Endothelial cell of umbilical vein (primary cell): ENCODE measurements around the gene ZNFX1. TPM values are rescaled to one million over a fixed set of nuclear protein-coding genes. Genes with fewer than 3 reads are reported as not detected.

ENCODE experiments used
- BruUV-seq: library from RNA; stranded (reverse); fragments of 400-500 nt; replicated peaks from 2 replicates; lab custom pipeline; 2021; lab: Mats Ljungman, UMichigan
- CTCF ChIA-PET: fragments of 300-600, 350-600 bp; sonication (Branson Sonifier 250); formaldehyde crosslinking; loops from one replicate; lab custom pipeline; 2021; ENCODE audit warnings: antibody characterized with exemption, inconsistent platforms; lab: Charles Lee
- POLR2A ChIA-PET: fragments of 300-600, 350-600 bp; sonication (Branson Sonifier 250); formaldehyde crosslinking; loops from one replicate; lab custom pipeline; 2021; ENCODE audit warnings: antibody characterized with exemption, inconsistent platforms; lab: Charles Lee
- DNase-seq: peaks from one replicate; pipeline ENCODE4 v3.0.0-alpha.2; 2011; ENCODE audit warnings: low read depth, low spot score
- FAIRE-seq: peaks from 2 replicates; lab custom pipeline; 2011; peaks lifted over from hg19 to GRCh38; lab: Jason Lieb, UNC
- H2AFZ ChIP-seq: 2 replicates; pipeline ENCODE4 v1.6.0; 2012; ENCODE audit warnings: low read depth, low read length, control low read depth, inconsistent platforms
- H3K27ac ChIP-seq: 2 replicates; pipeline ENCODE4 v1.5.1; 2011; ENCODE audit warnings: low read depth, mild to moderate bottlenecking, control low read depth, low read length, moderate library complexity; ENCODE audit not compliant: insufficient read depth
- H3K27me3 ChIP-seq, 2 experiments: 2 replicates each; pipeline versions ENCODE4 v1.6.0 to v1.6.1; 2011; ENCODE audit warnings: low read length in 2 of 2, mixed read lengths in 1 of 2; ENCODE audit not compliant: control insufficient read depth in 2 of 2, insufficient read depth in 2 of 2
- H3K36me3 ChIP-seq, 2 experiments: 2 replicates in 1 of 2; 3 replicates in 1 of 2; pipeline ENCODE4 v1.5.1; 2011; ENCODE audit warnings: low read length in 2 of 2, mild to moderate bottlenecking in 1 of 2, moderate library complexity in 1 of 2; ENCODE audit not compliant: control insufficient read depth in 2 of 2, insufficient read depth in 2 of 2; ENCODE audit errors: extremely low read depth in 1 of 2
- H3K4me1 ChIP-seq: 3 replicates; pipeline ENCODE4 v1.5.1; 2011; ENCODE audit warnings: mild to moderate bottlenecking, low read length; ENCODE audit not compliant: control insufficient read depth, insufficient read depth; ENCODE audit errors: extremely low read depth
- H3K4me2 ChIP-seq: 2 replicates; pipeline ENCODE4 v1.6.1; 2011; ENCODE audit warnings: low read length, control low read depth, mixed read lengths; ENCODE audit not compliant: insufficient read depth
- H3K4me3 ChIP-seq, 3 experiments: fragments of 200-600 bp in 1 of 3; sonication (generic), shearing (Covaris generic) in 1 of 3; replicated peaks in 1 of 3; 2 replicates each; pipeline ENCODE4 v1.5.1; 2011 to 2016; ENCODE audit warnings: control low read depth in 3 of 3, low read length in 3 of 3, mild to moderate bottlenecking in 2 of 3, inconsistent platforms in 1 of 3, low read depth in 1 of 3, moderate library complexity in 1 of 3; ENCODE audit not compliant: insufficient read depth in 1 of 3
- H3K79me2 ChIP-seq: 2 replicates; pipeline ENCODE4 v1.6.0; 2012; ENCODE audit warnings: low read length, inconsistent platforms; ENCODE audit not compliant: control insufficient read depth, insufficient read depth
- H3K9ac ChIP-seq: replicated peaks from 2 replicates; pipeline ENCODE3; 2011; ENCODE audit warnings: low read length, control low read depth; ENCODE audit not compliant: insufficient read depth; ENCODE audit errors: extremely low read depth
- H3K9me1 ChIP-seq: replicated peaks from 3 replicates; pipeline ENCODE4 v1.6.0; 2011; ENCODE audit warnings: mild to moderate bottlenecking, low read length; ENCODE audit not compliant: control insufficient read depth, insufficient read depth; ENCODE audit errors: extremely low read depth
- H3K9me3 ChIP-seq: replicated peaks from 2 replicates; pipeline ENCODE4 v1.5.1; 2012; ENCODE audit warnings: low read length, inconsistent platforms; ENCODE audit not compliant: control insufficient read depth, insufficient read depth
- H4K20me1 ChIP-seq: replicated peaks from 2 replicates; pipeline ENCODE3; 2011; ENCODE audit warnings: mild to moderate bottlenecking, low read length; ENCODE audit not compliant: control insufficient read depth, insufficient read depth; ENCODE audit errors: extremely low read depth
- EZH2 ChIP-seq: IDR thresholded peaks from 2 replicates; pipeline ENCODE4 v1.6.1; 2012; ENCODE audit warnings: borderline replicate concordance, low read depth, mild to moderate bottlenecking, moderate library complexity, low read length, inconsistent platforms; ENCODE audit not compliant: severe bottlenecking
- FOS ChIP-seq: IDR thresholded peaks from 2 replicates; pipeline ENCODE4 v1.6.1; 2011; ENCODE audit warnings: mild to moderate bottlenecking, low read length, moderate library complexity, borderline replicate concordance; ENCODE audit not compliant: insufficient read depth
- JUN ChIP-seq: IDR thresholded peaks from 2 replicates; pipeline ENCODE4 v1.6.1; 2011; ENCODE audit warnings: borderline replicate concordance, low read depth; ENCODE audit not compliant: insufficient read length, insufficient read depth
- MYC ChIP-seq: IDR thresholded peaks from one replicate; pipeline ENCODE4 v1.6.1; 2011; ENCODE audit warnings: mild to moderate bottlenecking, low read depth, low read length
- POLR2AphosphoS5 ChIP-seq: IDR thresholded peaks from 2 replicates; pipeline ENCODE4 v1.6.1; 2012; ENCODE audit warnings: low read depth, mild to moderate bottlenecking, control low read depth, low read length, moderate library complexity; ENCODE audit not compliant: insufficient read depth
- dilution Hi-C: fragments of 300-500 bp; cut with MboI; formaldehyde crosslinking; loops from one replicate; pipeline ENCODE4 v1.15.0; 2019; ENCODE audit warnings: low sequenced_read_pairs; ENCODE audit not compliant: extremely low pct_ligation_motif_present
- intact Hi-C: fragments of 100-400 bp; cut with micrococcal nuclease; formaldehyde crosslinking; loops from one replicate; pipeline ENCODE4 v1.10.0; 2022
- polyA plus RNA-seq, 4 experiments: library from polyadenylated mRNA; depleted of rRNA in 3 of 4; stranded (reverse) in 3 of 4; unstranded in 1 of 4; fragments of >200 nt; gene quantifications; 2 replicates each; pipeline versions ENCODE4 v1.2.1 to v1.2.3, GENCODE V29; 2011 to 2012; ENCODE audit warnings: missing spikeins in 1 of 4
- total RNA-seq: library from RNA; stranded (reverse); gene quantifications from 2 replicates; pipeline ENCODE4 v1.2.3, GENCODE V29; 2021
- TF ChIP-seq, protein P1 (sequence below): IDR thresholded peaks from 2 replicates; pipeline ENCODE4 v1.6.1; 2011; ENCODE audit not compliant: insufficient read depth, insufficient read length
- TF ChIP-seq, protein P2 (sequence below), 2 donors: IDR thresholded peaks; 1 replicate in 1 of 2; 2 replicates in 1 of 2; pipeline ENCODE4 v1.5.1; 2011; ENCODE audit warnings: low read length in 2 of 2, mild to moderate bottlenecking in 2 of 2, moderate library complexity in 2 of 2, control low read depth in 1 of 2, inconsistent platforms in 1 of 2, low read depth in 1 of 2; ENCODE audit not compliant: insufficient read depth in 1 of 2; ENCODE audit errors: extremely low read depth in 1 of 2

ZNFX1 gene
- total and polyA plus RNA-seq, 2 donors (not counting 3 experiments of a cell fraction or from before 2014, with no cell fraction given): 8.3 to 27.9 TPM

DNA sequence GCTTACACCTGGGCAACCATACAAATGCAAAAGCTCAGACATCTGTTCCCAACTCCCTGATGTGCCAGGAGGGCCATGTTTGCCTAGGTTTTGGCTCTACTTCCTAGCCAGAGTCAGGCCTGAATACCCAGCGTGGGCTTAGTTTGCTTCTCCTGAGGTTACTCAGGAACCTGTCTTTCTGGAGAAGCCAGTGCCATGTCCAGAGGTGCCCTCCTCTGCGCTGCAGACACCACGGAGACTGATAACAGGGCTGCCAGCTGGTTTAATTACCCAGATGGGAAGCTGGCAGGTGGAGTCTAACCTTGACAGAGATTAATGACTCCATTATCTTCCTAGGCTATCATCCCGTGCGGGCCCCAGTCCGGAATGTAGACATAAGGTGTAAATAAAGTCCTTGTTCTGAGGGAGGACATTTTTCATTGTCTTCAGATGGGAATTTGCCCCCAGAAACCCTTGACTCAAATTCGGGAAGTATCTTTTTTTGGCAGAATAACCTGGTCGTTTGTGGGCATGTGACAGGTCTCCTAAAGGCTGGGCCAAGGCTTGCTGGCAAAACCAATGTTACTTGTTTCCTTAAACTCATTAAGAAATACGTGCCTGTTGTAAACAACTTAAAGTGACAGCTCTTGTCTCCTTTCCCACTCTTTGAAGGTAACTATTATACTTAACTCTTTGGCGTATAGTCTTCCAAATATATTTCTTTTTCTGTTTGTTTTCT, 29.2 kb upstream of the ZNFX1 start:
- no peaks in the 10 kb centered on the region for H4K20me1 ChIP-seq
- peaks cover 8% of the 10 kb centered on the region for H3K4me1 ChIP-seq
- no peak overlapping the region for H3K27ac ChIP-seq
- no peak overlapping the region for H3K4me3 ChIP-seq
- H3K27me3 ChIP-seq: peaks cover 0 to 4% of the 10 kb centered on the region in 2 experiments
- no peaks in the 10 kb centered on the region for H3K79me2 ChIP-seq
- CTCF ChIA-PET: interaction anchor here (0.7 kb wide), 1 partner anchor 14 kb away, joined by 3 read pairs; no protein-coding TSS in a partner anchor
- BruUV-seq: no TSS peak
- H2AFZ ChIP-seq: no peak overlapping the region
- no peak overlapping the region for H3K4me2 ChIP-seq
- DNase-seq: no peak
- no peaks in the 10 kb centered on the region for H3K9me3 ChIP-seq
- no peak for TF ChIP-seq FOS
- dilution Hi-C loops (no loop called here), intact Hi-C loops (no loop called here)
- no peaks in the 10 kb centered on the region for H3K36me3 ChIP-seq
- POLR2A ChIA-PET: no interaction called here
- no peaks in the 10 kb centered on the region for H3K9me1 ChIP-seq
- FAIRE-seq: no peak
- no peak overlapping the region for H3K9ac ChIP-seq

DNA sequence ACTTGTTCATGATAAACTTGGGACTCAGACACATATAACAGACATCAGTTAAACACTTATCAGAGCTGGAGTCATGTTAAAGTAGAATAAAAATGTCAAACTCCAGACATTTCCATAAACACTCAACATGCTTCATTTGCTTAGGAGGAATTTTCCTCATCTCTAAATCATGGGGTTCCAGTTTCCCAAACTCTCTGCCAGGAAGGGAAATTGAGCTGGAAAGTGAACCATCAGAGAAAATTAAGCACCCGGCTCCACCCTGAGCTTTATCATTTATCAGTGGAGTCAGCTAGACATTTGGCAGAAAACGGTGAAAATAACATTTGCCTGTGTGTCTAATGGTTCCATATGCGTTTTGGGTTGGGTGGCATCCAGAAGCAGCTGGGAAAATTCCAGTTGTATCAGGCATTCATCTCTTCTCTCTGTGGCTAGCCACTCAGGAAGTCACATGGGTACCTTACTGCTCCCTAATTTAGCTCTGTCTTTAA, 25.3 kb upstream of the ZNFX1 start:
- TF ChIP-seq EZH2: no peak
- no peak for TF ChIP-seq JUN
- TF ChIP-seq, protein P1, sequence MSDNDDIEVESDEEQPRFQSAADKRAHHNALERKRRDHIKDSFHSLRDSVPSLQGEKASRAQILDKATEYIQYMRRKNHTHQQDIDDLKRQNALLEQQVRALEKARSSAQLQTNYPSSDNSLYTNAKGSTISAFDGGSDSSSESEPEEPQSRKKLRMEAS: no peak
- no peak for TF ChIP-seq MYC
- TF ChIP-seq, protein P2, sequence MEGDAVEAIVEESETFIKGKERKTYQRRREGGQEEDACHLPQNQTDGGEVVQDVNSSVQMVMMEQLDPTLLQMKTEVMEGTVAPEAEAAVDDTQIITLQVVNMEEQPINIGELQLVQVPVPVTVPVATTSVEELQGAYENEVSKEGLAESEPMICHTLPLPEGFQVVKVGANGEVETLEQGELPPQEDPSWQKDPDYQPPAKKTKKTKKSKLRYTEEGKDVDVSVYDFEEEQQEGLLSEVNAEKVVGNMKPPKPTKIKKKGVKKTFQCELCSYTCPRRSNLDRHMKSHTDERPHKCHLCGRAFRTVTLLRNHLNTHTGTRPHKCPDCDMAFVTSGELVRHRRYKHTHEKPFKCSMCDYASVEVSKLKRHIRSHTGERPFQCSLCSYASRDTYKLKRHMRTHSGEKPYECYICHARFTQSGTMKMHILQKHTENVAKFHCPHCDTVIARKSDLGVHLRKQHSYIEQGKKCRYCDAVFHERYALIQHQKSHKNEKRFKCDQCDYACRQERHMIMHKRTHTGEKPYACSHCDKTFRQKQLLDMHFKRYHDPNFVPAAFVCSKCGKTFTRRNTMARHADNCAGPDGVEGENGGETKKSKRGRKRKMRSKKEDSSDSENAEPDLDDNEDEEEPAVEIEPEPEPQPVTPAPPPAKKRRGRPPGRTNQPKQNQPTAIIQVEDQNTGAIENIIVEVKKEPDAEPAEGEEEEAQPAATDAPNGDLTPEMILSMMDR (IDR thresholded peaks at IDR 0.05; ENCODE audit: extremely low read depth in 1 of 2, insufficient read depth in 1 of 2, low read depth in 1 of 2, low read length in 2 of 2): no peak
- no peak for TF ChIP-seq POLR2AphosphoS5
- H3K4me2 ChIP-seq: no peak overlapping the region
- CTCF ChIA-PET: interaction anchor here (0.8 to 1.6 kb wide), 8 partner anchors 8 to 170 kb away, joined by 3 to 9 read pairs (median 4); no protein-coding TSS in a partner anchor
- H3K27me3 ChIP-seq: peaks cover 0 to 4% of the 10 kb centered on the region in 2 experiments
- intact Hi-C loops: no loop called here
- no peak overlapping the region for H2AFZ ChIP-seq
- no peak for FAIRE-seq
- no peak overlapping the region for H3K27ac ChIP-seq
- no peak overlapping the region for H3K9ac ChIP-seq
- H3K9me3 ChIP-seq: no peaks in the 10 kb centered on the region
- H3K4me3 ChIP-seq: no peak overlapping the region
- H4K20me1 ChIP-seq: no peaks in the 10 kb centered on the region
- no peaks in the 10 kb centered on the region for H3K36me3 ChIP-seq
- DNase-seq: no peak
- no peaks in the 10 kb centered on the region for H3K4me1 ChIP-seq
- dilution Hi-C loops: no loop called here
- no TSS peak for BruUV-seq
- H3K9me1 ChIP-seq: no peaks in the 10 kb centered on the region
- POLR2A ChIA-PET: no interaction called here
- no peaks in the 10 kb centered on the region for H3K79me2 ChIP-seq
